ENCODE data around the gene TREM1. TPM values are rescaled to one million over a fixed set of nuclear protein-coding genes. Genes with fewer than 3 reads are reported as not detected.
"Not testable (repeated sequence)": the region's sequence is repeated elsewhere in the genome, so short reads cannot be mapped to it uniquely, and the experiment has no call there.

Gene TREM1
- total and polyA plus RNA-seq, 12 donors, result 0.37 to 3.8 (median 0.96) TPM; not detected in 3

DNA sequence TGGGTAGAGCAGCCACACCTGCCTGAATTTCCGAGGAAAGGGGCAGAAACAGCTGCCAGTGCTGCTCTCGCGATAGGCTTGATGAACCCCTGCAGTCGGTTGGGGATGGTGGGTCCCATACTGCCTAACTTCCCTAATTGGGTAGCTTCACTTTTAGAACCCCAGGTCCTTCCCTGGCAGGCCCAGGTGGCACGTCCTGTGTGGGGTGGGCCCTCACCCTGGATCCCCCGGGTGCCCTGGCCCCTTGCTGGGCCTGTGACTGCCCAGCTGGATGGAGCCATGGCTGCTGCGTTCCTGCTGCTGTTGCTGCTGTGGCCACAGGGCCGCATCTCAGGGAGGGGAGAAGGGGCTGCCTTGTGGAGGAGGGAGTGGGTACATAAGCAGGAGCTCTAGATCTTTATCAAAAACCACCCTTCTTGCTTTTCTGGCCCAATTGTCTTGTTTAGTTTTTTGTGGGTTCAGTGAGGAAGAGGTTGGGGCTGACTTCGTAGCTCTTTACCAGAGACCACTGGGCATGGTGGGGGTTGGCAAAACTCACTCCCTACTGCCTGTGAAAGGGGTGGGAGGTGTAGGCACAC, 39.1 kb downstream of the TREM1 start:
- H3K27me3 ChIP-seq, result peaks cover 2% of the 10 kb centered on the region
- TF ChIP-seq, protein P1, sequence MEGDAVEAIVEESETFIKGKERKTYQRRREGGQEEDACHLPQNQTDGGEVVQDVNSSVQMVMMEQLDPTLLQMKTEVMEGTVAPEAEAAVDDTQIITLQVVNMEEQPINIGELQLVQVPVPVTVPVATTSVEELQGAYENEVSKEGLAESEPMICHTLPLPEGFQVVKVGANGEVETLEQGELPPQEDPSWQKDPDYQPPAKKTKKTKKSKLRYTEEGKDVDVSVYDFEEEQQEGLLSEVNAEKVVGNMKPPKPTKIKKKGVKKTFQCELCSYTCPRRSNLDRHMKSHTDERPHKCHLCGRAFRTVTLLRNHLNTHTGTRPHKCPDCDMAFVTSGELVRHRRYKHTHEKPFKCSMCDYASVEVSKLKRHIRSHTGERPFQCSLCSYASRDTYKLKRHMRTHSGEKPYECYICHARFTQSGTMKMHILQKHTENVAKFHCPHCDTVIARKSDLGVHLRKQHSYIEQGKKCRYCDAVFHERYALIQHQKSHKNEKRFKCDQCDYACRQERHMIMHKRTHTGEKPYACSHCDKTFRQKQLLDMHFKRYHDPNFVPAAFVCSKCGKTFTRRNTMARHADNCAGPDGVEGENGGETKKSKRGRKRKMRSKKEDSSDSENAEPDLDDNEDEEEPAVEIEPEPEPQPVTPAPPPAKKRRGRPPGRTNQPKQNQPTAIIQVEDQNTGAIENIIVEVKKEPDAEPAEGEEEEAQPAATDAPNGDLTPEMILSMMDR (IDR thresholded peaks at IDR 0.05), result no peak
- TF ChIP-seq POLR2A (IDR thresholded peaks at IDR 0.05), result no peak
- H3K9me3 ChIP-seq (replicated peaks in 1 of 3), result no peaks in the 10 kb centered on the region
- H3K36me3 ChIP-seq (replicated peaks in 1 of 2), result no peaks in the 10 kb centered on the region
- WGBS, 4 donors, result 74 to 100% (median 86%) methylated on average over 2 to 9 of the region's 9 CpGs
- H3K4me1 ChIP-seq (replicated peaks in 1 of 2), result no peaks in the 10 kb centered on the region
- H3K4me3 ChIP-seq, result no peak overlapping the region
- DNase-seq, result no peak
- intact Hi-C loops (cut with DNase I), result no loop called here
- H3K27ac ChIP-seq, result no peak overlapping the region

DNA sequence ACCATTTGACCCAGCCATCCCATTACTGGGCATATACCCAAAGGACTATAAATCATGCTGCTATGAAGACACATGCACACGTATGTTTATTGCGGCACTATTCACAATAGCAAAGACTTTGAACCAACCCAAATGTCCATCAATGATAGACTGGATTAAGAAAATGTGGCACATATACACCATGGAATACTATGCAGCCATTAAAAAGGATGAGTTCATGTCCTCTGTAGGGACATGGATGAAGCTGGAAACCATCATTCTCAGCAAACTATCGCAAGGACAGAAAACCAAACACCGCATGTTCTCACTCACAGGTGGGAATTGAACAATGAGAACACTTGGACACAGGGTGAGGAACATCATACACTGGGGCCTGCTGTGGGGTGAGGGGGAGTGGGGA, 40.0 kb downstream of the TREM1 start:
- H3K27me3 ChIP-seq; H3K27ac ChIP-seq; H3K4me1 ChIP-seq (replicated peaks in 1 of 2); DNase-seq; intact Hi-C loops (cut with DNase I); H3K4me3 ChIP-seq; H3K9me3 ChIP-seq (replicated peaks in 1 of 3); H3K36me3 ChIP-seq (replicated peaks in 1 of 2): not testable (repeated sequence)
- WGBS, 4 donors, result 88 to 95% (median 93%) methylated on average over 3 to 4 of the region's 4 CpGs

- WGBS, 4 donors, result 18 to 24% (median 20%) methylated on average over 22 of the region's 22 CpGs
These were observed 46.9 kb downstream of the TREM1 start for GRCh38 chr6:41239467-41240159.

DNA sequence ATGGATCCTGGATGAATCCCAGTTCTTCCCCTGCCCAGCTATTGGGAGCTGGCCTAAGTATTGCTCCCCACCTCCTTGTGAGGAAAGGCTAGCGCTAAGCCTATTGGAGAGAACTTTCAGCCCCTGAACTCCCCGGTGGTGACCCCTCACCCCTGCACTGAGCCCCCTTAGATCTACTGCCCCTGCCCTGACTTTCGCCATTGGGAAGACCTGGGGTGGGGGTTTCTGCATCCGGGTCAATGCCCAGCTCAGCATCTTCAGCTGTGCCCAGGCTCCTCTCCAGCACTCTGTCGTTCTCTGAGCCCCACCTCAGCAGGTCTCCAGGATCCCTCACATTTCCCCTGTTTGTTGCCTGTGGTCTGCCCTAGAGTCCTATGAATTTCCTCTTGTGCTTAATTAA, 49.4 kb downstream of the TREM1 start:
- H3K27ac ChIP-seq, result no peak overlapping the region
- no peaks in the 10 kb centered on the region for H3K36me3 ChIP-seq (replicated peaks in 1 of 2)
- H3K4me3 ChIP-seq, result no peak overlapping the region
- peaks cover 28% of the 10 kb centered on the region for H3K27me3 ChIP-seq
- no peaks in the 10 kb centered on the region for H3K9me3 ChIP-seq (replicated peaks in 1 of 3)
- intact Hi-C loops (cut with DNase I), result no loop called here
- no peak for DNase-seq
- TF ChIP-seq, protein P1 (IDR thresholded peaks at IDR 0.05), result no peak
- TF ChIP-seq POLR2A (IDR thresholded peaks at IDR 0.05), result no peak
- H3K4me1 ChIP-seq (replicated peaks in 1 of 2), result no peaks in the 10 kb centered on the region
- WGBS, 4 donors, result 59 to 84% (median 65%) methylated on average over 3 to 5 of the region's 5 CpGs

More at GRCh38 chr6:41239467-41240159, 46.9 kb downstream of the TREM1 start:
- Histone ChIP-seq H3K4me3 (no peak overlapping the region), H3K4me1 (replicated peaks in 1 of 2) (no peaks in the 10 kb centered on the region), H3K27ac (no peak overlapping the region), H3K36me3 (replicated peaks in 1 of 2) (no peaks in the 10 kb centered on the region), H3K9me3 (replicated peaks in 1 of 3) (no peaks in the 10 kb centered on the region), H3K27me3 (peaks cover 28% of the 10 kb centered on the region)
- TF ChIP-seq, protein P1 (IDR thresholded peaks at IDR 0.05), result no peak
- TF ChIP-seq POLR2A (IDR thresholded peaks at IDR 0.05), result no peak
- intact Hi-C loops (cut with DNase I), result no loop called here
- no peak for DNase-seq

GRCh38 chr6:41236276-41236675, 50.2 kb downstream of the TREM1 start:
- TF ChIP-seq, protein P1 (IDR thresholded peaks at IDR 0.05), result no peak
- no peak for TF ChIP-seq POLR2A (IDR thresholded peaks at IDR 0.05)
- H3K27ac ChIP-seq, result no peak overlapping the region
- 81 to 96% (median 91%) methylated on average over 4 of the region's 4 CpGs for WGBS, 4 donors
- no peak for DNase-seq
- peaks cover 28% of the 10 kb centered on the region for H3K27me3 ChIP-seq
- no peaks in the 10 kb centered on the region for H3K9me3 ChIP-seq (replicated peaks in 1 of 3)
- no peaks in the 10 kb centered on the region for H3K4me1 ChIP-seq (replicated peaks in 1 of 2)
- no peak overlapping the region for H3K4me3 ChIP-seq
- no peaks in the 10 kb centered on the region for H3K36me3 ChIP-seq (replicated peaks in 1 of 2)
- intact Hi-C loops (cut with DNase I), result no loop called here
